ENCODE measurements around the gene PHB1.
A peak's percentile ranks its signal among the peaks of the same experiment; 100 is the strongest.
"Not testable (repeated sequence)": the region's sequence is repeated elsewhere in the genome, so short reads cannot be mapped to it uniquely, and the experiment has no call there.

The PHB1 gene

DNA sequence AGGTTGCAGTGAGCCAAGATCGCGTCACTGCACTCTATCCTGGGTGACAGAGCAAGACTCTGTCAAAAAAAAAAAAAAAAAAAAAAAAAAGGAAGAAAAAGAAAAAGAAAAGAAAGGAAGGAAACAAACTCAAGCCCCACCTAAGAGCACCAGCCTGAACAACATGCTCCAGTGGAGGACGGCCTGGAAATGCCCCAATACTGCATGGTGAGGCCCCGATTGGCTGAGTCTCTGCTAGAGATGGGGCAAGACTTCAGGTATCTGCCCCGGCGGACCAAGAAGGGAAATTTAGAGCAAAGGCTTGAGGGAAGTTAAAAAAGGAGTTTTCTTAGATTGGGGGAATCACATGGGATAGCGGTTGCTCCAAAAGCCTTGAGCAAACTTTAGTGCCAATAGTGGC is 42.3 kb downstream of the PHB1 start:
- no peak for DNase-seq

DNA sequence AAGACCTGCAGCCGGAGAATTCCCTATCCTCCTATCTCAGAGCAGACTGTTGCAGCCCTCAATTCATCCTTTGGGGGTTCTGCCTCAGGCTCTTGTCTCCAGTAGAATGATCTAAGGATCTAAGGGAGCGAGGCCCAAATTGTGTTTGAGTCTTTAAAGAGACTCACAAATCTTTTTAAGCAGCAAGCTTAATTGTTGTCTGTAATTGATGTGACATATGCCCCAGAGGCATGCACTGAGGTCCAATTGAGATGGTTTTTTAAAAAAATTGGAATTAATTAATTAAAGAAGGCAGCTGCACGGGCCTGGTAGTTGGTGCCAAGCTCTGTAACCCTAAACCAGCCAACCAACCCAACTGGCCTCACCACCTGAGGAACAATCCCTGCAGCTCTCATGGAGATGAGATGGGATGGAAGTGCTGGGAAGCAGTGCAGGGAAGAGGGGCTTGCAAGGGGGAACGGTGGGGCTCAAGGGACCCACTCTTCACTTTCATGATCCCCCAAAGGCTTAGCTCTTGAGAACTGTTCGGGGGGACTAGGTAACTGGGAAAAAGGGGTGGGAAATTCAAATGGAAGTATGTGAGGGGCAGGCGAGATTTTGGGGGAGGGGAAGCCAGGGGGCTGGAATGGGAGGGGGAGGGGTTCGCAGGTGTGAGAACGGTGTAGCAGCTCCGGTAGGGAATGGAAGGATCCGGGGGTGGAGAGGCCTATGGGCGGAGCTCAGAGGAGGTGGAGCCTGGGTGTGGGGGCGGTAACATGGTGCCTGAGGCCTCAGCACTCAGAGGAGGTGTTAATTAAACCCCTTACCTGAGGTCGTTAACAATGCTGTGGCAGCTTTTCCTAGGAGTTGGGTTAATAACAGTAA is 43.5 kb downstream of the PHB1 start:
- DNase-seq, result no peak

DNA sequence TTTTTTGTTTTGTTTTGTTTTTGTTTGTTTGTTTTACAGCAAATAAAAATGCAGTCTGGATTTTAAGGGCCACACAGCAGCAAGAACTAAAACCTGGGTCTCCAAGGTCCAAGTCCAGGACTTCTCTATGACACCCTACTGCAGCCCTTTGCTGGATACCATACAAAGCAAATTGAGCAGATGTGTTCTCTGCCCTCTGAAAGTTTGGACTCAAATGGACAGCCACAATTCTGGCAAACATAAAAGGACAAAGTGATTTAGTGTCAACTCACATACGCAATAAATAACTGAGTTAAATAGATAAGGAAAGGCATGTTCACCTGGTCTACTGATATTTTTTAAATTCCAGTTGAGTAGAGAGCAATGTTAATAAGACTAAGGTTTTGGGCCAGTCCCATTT is 44.9 kb downstream of the PHB1 start:
- DNase-seq, result no peak

DNA sequence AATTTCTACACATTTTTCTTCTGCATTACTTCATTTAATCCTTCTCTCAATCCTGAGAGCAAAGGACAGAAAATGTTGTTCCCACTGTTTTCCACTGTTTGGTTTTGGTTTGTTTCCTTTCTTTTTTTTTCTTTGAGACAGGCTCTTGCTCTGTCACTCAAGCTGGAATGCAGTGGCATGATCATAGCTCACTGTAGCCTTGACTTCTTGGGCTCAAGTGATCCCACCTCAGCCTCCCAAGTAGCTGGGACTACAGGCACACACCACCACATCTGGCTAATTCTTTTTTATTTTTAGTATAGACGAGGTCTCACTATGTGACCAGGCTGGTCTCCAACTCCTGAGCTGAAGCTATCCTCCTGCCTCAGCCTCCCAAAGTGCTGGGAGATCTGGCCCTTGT is 45.6 kb downstream of the PHB1 start:
- no peak for DNase-seq

DNA sequence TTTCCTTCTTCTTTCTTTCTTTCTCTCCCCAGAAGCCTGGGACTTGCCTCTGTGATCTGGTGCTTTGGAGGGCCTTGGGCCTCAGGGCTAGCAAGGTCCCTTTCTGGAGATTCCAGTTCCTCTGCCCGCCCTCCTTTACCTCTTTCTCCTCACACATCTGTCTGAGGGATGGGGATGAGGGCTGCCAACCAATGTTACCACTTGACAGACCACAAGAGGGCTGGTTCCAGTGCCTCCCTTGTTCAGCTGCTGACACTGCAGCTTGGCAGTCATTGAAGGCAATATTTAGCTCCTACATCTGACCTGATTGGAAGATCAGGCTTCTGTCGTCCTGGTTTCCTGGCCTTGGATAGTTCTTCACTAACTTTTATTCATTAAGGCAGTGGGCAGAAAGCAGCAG is 49.0 kb downstream of the PHB1 start:
- no peak for DNase-seq

DNA sequence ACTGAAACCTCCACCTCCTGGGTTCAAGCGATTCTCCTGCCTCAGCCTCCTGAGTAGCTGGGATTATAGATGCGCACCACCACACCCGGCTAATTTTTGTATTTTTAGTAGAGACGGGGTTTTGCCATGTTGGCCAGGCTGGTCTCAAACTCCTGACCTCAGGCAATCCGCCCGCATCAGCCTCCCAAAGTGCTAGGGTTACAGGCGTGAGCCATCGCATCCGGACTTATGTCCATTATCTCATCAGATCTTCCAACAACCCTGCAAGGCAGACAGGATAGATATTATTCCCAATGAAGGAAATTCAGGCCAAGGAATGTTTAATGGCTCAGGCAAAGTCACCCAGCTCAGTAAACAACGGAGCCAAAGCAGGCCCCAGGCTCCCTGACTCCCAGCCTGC is 49.6 kb downstream of the PHB1 start:
- not testable (repeated sequence) for DNase-seq

DNA sequence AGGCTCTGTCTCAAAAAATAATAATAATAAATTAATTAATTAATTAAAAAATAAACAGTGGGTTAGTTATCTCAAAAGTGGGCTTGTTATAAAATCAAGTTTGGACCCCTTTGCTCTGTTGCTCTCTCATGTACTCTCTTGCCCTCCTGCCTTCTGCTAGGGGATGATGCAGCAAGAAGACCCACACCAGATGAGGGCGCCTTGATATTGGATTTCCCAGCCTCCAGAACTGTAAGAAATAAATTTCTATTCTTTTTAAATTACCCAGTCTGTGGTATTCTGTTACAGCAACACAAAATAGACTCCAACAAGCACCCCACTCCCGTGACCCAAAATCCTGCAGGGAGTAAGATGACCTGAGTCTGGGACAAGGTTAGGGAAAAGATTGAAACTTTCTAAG is 50.6 kb downstream of the PHB1 start:
- DNase-seq, result no peak

DNA sequence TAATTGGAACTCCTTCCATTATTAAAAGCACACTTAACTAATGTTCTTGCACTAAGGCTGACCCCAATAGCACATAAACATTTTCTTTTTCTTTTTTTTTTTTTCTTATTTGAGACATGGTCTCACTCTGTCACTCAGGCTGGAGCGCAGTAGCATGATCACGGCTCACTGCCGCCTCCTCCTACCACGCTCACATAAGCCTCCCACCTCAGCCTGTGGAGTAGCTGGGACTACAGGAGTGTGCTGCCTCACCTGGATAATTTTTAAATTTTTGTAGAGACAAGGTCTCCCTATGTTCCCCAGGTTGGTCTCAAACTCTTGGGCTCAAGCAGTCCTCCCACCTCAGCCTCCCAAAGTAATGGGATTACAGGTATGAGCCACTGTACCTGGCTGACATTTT is 51.4 kb downstream of the PHB1 start:
- no peak for DNase-seq

DNA sequence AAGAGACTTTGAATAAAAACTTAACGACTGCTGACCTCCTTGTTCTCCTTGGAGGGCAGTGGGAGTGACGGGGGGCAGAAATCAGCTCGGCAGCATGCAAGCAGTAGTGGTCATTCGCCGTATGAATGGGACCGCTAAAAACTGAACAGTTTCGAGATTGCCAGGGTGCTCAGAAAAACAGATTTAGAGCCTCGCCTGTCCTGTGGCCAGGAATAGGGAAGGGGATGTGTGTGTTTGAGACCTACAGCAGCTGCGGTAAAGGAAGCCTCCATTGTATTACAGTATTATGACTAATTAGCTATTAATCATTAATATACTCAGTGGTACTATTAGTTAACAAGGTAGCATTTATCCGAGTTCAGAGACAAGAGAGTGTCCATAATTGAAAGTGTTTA is 52.0 kb downstream of the PHB1 start:
- DNase-seq, result no peak

DNA sequence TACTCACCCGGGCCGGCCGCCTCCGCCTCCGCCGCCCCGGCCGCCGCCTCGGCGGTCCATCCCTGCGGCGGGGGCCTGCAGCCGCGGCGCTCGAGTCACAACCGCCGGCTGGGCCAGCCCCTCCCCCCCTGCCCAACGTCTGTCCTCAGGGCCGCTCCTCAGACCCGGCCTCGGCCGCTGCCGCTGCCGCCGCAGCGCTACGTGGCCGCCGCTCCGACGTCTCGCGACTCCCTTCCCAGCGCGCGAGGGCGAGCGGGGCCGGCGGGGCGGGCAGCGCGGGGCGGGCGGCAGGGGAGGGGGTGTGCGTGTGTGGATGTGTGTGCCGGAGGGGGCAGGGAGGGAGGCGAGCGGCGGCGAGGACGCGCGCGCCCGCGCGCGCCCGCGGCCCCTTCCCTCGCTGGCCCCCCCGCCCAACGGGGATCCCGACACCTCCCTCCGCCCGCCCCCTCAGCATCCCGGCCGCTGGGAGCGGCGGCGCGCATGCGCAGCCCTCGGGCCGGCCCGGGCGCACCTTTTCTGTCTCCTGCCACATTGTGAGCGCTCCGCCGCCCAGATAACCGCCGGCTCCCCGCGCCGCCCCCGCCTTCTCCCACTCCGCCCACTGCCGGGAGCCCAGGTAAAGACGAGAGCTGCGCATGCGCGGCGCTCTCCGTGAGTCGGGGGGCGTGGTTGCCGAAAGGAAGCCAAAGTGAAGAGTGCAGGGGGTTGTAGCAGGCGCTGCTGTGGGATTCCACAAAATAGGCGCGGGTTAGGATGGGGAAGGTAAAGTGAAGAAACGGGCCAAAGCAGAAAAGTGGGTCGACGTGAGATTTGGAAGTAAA is 52.6 kb downstream of the PHB1 start, which contains the start of gene ZNF652:
Gene ZNF652 (minus strand): TSS at position 349 of the 821 bp plus-strand sequence. CDS start 44,525 bp downstream, outside the sequence.
- DNase-seq, result peak; percentile 98

DNA sequence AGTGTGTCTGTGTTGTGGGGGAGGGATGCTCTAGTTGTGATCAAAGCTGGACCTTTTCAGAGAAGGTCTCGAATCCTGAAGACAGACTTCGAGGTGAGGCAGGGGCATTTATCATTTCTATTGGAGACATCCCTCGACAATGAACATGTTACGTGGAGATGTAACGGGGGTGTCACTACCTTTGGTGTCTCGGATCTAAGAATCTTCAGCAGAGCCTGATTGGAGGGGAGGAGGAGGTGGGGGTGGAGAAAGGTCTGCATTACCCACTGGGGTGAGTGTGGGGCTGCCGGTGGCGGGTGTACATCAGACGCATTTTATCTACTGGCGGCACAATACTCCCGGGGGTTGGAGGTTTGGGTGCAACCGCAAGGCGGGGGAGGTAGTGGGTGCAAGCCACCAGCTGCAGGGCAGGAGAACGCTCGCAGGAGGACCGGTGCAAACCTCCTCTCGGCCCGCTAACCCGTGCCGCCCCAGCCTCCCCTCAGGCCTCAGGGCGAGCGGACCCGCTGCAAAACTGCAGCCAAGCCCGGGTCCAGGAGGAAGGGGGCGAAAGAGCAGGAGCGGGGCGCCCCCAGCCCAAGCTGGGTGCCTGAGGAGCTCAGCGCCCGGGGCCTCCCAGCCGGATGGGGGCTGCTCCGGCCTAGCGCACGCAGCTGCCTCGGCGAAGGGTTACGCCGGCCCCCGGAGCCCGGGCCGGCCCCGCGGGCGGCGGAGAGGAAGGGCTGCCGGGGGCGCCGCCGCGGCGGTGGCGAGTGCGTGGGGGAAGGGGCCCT is 53.4 kb downstream of the PHB1 start:
- peak; percentile 47 for DNase-seq

DNA sequence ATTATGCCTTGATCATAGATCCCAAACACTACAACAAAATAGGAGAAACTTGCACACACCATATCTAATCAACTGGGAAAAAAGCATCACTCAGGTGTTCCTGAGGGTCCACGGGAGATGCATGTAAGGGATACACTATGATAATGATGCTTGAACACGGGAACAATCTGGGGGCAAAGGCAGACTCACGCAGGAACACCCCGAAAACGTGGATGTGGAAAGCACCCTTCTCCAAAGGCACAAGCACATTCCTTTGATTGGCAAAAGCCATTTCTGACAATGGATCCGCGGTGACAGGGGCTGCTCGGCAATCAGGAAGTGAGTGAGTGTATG is 53.9 kb downstream of the PHB1 start:
- no peak for DNase-seq

DNA sequence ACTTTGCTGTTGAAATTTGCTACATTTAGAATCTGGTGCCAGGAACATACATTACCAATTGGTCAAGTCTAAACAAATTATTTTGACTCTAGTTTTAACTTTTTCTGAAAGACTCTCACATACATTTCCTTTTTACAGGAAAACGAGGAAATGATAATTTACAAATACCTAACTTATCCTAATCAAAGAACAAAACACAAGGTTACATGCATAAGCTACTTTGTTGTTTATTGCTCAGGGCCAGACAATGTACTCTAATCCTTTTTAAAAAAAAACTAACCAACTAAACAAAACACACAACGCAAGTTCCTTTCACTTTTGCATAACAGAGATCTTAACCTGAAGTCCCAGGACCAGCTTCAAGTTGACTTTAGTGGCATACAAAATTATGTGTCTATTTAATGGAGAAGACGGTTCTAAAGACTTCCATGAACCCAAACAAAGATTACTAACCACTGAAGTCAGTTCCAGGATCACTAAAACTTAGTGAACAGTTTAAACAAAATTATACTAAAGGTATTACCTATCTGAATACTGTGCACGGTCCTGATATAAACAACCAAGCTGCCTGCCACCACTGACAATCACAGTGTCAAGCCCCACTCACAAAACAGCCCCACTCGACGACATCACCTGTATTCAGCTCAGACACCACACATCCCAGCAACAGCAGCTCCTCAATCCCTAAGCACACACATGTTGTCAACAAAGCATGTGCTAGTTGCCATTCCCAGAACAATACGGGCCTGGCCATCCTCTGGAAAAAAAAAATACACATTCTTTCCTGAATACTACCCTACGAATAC is 54.5 kb downstream of the PHB1 start:
- DNase-seq, result no peak

DNA sequence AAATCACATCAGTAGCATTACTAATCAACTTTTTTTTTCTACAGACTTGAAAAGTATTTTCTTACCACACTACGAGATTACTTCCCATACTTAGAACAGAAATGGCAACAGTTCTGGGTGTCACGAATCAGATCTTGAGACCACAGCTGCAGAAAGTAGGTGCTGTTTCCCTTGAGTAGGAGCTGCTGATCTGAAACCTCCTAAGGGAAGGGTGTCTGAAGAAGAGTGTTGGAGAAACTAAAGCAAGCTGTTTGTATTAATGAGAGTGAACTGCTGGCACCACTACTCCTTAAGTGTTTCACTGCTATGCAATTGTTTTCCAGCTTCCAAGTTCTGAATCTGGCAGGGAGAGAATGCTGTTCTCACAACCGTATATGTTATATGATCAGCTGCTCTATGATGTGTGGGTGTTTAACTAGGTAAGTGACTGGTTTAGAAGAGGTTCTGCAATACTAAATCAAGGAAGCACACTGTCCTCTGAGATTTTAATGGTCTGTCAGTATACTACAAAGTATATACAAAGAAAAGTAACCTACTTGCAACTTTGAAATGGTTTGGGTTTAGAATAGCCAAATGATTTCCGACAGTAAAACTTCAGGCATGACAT is 55.9 kb downstream of the PHB1 start:
- DNase-seq, result no peak

DNA sequence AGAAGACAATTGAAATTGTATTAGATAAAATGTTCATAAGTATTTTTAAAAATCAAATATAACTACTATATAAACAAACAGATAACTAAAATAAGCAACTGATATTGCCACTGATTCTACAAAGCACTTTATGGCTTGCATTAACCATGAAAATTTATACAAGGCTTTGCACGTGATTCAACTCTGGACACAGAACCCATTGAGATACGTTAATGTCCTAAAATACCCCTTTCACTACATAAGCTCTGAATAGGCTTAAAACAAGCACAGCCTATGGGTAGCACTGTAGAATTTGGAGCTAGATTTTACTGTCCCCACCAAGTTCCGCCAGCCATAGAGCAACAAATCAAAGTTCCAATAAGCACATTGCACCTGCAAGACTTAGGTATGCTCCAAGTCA is 57.2 kb downstream of the PHB1 start:
- DNase-seq, result no peak

DNA sequence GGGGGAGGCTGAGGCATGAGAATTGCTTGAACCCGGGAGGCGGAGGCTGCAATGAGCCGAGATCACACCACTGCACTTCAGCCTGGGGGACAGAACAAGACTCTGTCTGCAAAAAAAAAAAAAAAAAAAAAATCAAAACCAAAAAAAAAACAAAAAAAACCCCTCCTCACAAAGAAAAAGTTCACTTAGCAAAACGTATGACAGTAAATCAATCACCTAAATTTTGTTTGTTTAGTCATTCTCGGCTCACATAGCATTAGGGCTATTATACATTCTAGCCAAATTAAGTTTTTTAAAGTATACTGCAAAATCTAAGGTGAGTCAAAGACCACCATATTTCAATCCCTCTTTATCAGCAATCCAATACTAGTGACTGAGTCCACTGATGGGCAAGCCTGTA is 58.4 kb downstream of the PHB1 start:
- DNase-seq, result no peak

Measured in NCI-H345 (cell line).